NCI-H146 treated with DMSO at 0.1 percent for 48 hours (cell line): ENCODE data around the gene CKS2.

ENCODE experiments used
- DNase-seq: peaks from one replicate; lab custom pipeline; 2025; ENCODE audit not compliant: unreplicated experiment; lab: John Stamatoyannopoulos, UW

Gene CKS2

GRCh38 chr9:89346696-89347095, 35.7 kb downstream of the CKS2 start:
- DNase-seq, result no peak

GRCh38 chr9:89347651-89348050, 36.7 kb downstream of the CKS2 start:
- DNase-seq, result no peak

GRCh38 chr9:89349607-89350006, 38.6 kb downstream of the CKS2 start:
- no peak for DNase-seq

GRCh38 chr9:89350988-89351557, 40.1 kb downstream of the CKS2 start:
- no peak for DNase-seq

GRCh38 chr9:89351584-89352300, 40.7 kb downstream of the CKS2 start:
- no peak for DNase-seq

- no peak for DNase-seq
These were observed 41.5 kb downstream of the CKS2 start for GRCh38 chr9:89352451-89352850.

GRCh38 chr9:89352874-89353649, 42.1 kb downstream of the CKS2 start:
- no peak for DNase-seq

- no peak for DNase-seq
These were observed 43.0 kb downstream of the CKS2 start for GRCh38 chr9:89353989-89354388.

GRCh38 chr9:89354471-89354870, 43.5 kb downstream of the CKS2 start:
- no peak for DNase-seq

GRCh38 chr9:89356782-89357181, 45.8 kb downstream of the CKS2 start:
- no peak for DNase-seq

GRCh38 chr9:89357331-89358197, 46.6 kb downstream of the CKS2 start:
- DNase-seq, result peak; percentile 88

- DNase-seq, result no peak
These were observed 47.5 kb downstream of the CKS2 start for GRCh38 chr9:89358376-89358916.

GRCh38 chr9:89358985-89359384, 48.0 kb downstream of the CKS2 start:
- DNase-seq, result peak; percentile 7

- no peak for DNase-seq
These were observed 48.8 kb downstream of the CKS2 start for GRCh38 chr9:89359751-89360261.

GRCh38 chr9:89360465-89360864, 49.5 kb downstream of the CKS2 start:
- DNase-seq, result peak; percentile 54

- no peak for DNase-seq
These were observed 50.0 kb downstream of the CKS2 start for GRCh38 chr9:89361031-89361430.

- DNase-seq, result no peak
These were observed 51.0 kb downstream of the CKS2 start for GRCh38 chr9:89361816-89362646.

- DNase-seq, result no peak
These were observed 51.8 kb downstream of the CKS2 start for GRCh38 chr9:89362647-89363310.

GRCh38 chr9:89363311-89363670, 52.3 kb downstream of the CKS2 start:
- DNase-seq, result no peak
